Fibroblast of lung (primary cell): ENCODE data around the gene RALGAPB.

Experiments
- EZH2 ChIP-seq: IDR thresholded peaks from 2 replicates; pipeline ENCODE4 v1.5.1; 2012; ENCODE audit warnings: low read length, control low read depth, mild to moderate bottlenecking; ENCODE audit errors: missing control alignments
- TF ChIP-seq, protein P1 (sequence below), 2 donors: IDR thresholded peaks in 1 of 2; conservative IDR thresholded peaks in 1 of 2; 1 replicate in 1 of 2; 2 replicates in 1 of 2; pipeline ENCODE4 v1.5.1; 2011 to 2012; ENCODE audit warnings: low read length in 2 of 2, control low read depth in 1 of 2, inconsistent platforms in 1 of 2, low read depth in 1 of 2, mild to moderate bottlenecking in 1 of 2

DNA sequence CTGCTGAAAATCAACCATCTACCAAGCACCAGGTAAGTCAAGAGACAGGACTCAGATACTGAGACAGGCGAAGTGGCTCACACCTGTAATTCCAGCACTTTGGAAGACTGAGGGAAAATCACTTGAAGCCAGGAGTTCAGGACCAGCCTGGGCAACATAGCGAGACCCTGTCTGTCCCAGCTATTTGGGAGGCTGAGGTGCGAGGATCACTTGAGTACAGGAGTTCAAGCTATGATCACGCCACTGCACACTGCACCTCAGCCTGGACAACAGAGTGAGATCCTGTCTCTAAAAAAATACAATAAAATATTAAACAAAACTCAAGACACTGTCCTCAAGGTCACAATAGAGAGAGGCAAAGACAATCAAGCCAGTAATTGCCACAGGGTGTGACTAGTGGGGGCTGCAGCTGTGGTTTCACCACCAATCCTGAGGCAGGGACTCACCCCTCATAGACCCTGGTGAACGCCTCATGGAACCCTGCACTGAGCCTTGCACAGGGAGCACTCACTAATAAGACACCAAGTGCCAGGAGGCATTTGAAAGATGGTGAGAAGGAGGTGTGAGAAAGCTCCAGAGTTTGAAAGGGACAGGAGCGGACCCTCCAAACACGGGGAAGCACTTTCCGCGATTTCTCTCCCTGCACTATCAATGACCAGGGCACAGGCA is 39.2 kb upstream of the RALGAPB start:
- TF ChIP-seq, protein P1, sequence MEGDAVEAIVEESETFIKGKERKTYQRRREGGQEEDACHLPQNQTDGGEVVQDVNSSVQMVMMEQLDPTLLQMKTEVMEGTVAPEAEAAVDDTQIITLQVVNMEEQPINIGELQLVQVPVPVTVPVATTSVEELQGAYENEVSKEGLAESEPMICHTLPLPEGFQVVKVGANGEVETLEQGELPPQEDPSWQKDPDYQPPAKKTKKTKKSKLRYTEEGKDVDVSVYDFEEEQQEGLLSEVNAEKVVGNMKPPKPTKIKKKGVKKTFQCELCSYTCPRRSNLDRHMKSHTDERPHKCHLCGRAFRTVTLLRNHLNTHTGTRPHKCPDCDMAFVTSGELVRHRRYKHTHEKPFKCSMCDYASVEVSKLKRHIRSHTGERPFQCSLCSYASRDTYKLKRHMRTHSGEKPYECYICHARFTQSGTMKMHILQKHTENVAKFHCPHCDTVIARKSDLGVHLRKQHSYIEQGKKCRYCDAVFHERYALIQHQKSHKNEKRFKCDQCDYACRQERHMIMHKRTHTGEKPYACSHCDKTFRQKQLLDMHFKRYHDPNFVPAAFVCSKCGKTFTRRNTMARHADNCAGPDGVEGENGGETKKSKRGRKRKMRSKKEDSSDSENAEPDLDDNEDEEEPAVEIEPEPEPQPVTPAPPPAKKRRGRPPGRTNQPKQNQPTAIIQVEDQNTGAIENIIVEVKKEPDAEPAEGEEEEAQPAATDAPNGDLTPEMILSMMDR (conservative IDR thresholded peaks at IDR 0.05 in 1 of 2, IDR thresholded peaks at IDR 0.05 in 1 of 2; ENCODE audit: low read depth in 1 of 2, low read length in 2 of 2), result no peak
- no peak for TF ChIP-seq EZH2
